ENCODE measurements around the gene FSTL4. TPM values are rescaled to one million over a fixed set of nuclear protein-coding genes. Genes with fewer than 3 reads are reported as not detected.
"Not testable (repeated sequence)": the region's sequence is repeated elsewhere in the genome, so short reads cannot be mapped to it uniquely, and the experiment has no call there.

The FSTL4 gene
- total and polyA plus RNA-seq, 4 donors = 0.02 to 0.18 TPM; not detected in 2

- WGBS = 87% methylated on average over 7 of the region's 7 CpGs
- no peak for DNase-seq (ENCODE audit: low spot score)
- Histone ChIP-seq H3K36me3 (ENCODE audit: control insufficient read depth in 4 of 4, insufficient read depth in 3 of 4, low read depth in 1 of 4, low read length in 3 of 4) (no peaks in the 10 kb centered on the region), H3K9me3 (ENCODE audit: control insufficient read depth in 4 of 4, low read length in 3 of 4) (no peaks in the 10 kb centered on the region), H3K9ac (ENCODE audit: low read depth in 1 of 2, low read length in 2 of 2) (no peak overlapping the region), H3K27ac (ENCODE audit: low read depth in 1 of 2, low read length in 2 of 2) (no peak overlapping the region), H3K4me3 (ENCODE audit: low read depth in 1 of 3, low read length in 3 of 3) (no peak overlapping the region), H3K27me3 (ENCODE audit: control insufficient read depth in 4 of 4, insufficient read depth in 4 of 4, low read length in 3 of 4) (no peaks in the 10 kb centered on the region), H3K4me1 (ENCODE audit: control insufficient read depth in 4 of 4, insufficient read depth in 4 of 4, low read length in 3 of 4) (no peaks in the 10 kb centered on the region)
- TF ChIP-seq ATF3 (IDR thresholded peaks at IDR 0.05) = no peak
- TF ChIP-seq FOXA2 (IDR thresholded peaks at IDR 0.05) = no peak
- TF ChIP-seq ZBTB33 (IDR thresholded peaks at IDR 0.05) = no peak
- no peak for TF ChIP-seq CTCF (IDR thresholded peaks at IDR 0.05; ENCODE audit: low read depth, low read length, missing input control)
- no peak for TF ChIP-seq HNF4G (IDR thresholded peaks at IDR 0.05)
- no peak for TF ChIP-seq RAD21 (IDR thresholded peaks at IDR 0.05)
- TF ChIP-seq MAX (IDR thresholded peaks at IDR 0.05) = no peak
- TF ChIP-seq TAF1 (conservative IDR thresholded peaks at IDR 0.05) = no peak
Measured at GRCh38 chr5:133538718-133539117, 73.6 kb downstream of the FSTL4 start.

- not testable (repeated sequence) for H3K9me3 ChIP-seq (ENCODE audit: control insufficient read depth in 4 of 4, low read length in 3 of 4); DNase-seq (ENCODE audit: low spot score); H3K27ac ChIP-seq (ENCODE audit: low read depth in 1 of 2, low read length in 2 of 2); H3K4me1 ChIP-seq (ENCODE audit: control insufficient read depth in 4 of 4, insufficient read depth in 4 of 4, low read length in 3 of 4); H3K4me3 ChIP-seq (ENCODE audit: low read depth in 1 of 3, low read length in 3 of 3); H3K9ac ChIP-seq (ENCODE audit: low read depth in 1 of 2, low read length in 2 of 2); H3K36me3 ChIP-seq (ENCODE audit: control insufficient read depth in 4 of 4, insufficient read depth in 3 of 4, low read depth in 1 of 4, low read length in 3 of 4); H3K27me3 ChIP-seq (ENCODE audit: control insufficient read depth in 4 of 4, insufficient read depth in 4 of 4, low read length in 3 of 4)
- WGBS = 87% methylated on average over 13 of the region's 13 CpGs
Measured at GRCh38 chr5:133535241-133535929, 77.0 kb downstream of the FSTL4 start.

GRCh38 chr5:133534566-133534965 lies 77.8 kb downstream of the FSTL4 start:
- no peak for TF ChIP-seq ZBTB33 (IDR thresholded peaks at IDR 0.05)
- WGBS = 95% methylated on average over 2 of the region's 2 CpGs

More at GRCh38 chr5:133534566-133534965, 77.8 kb downstream of the FSTL4 start:
- H3K27me3 ChIP-seq (ENCODE audit: control insufficient read depth in 4 of 4, insufficient read depth in 4 of 4, low read length in 3 of 4) = peaks cover 0 to 2% (median 0%) of the 10 kb centered on the region in 4 donors
- H3K9me3 ChIP-seq (ENCODE audit: control insufficient read depth in 4 of 4, low read length in 3 of 4) = no peaks in the 10 kb centered on the region
- no peak overlapping the region for H3K27ac ChIP-seq (ENCODE audit: low read depth in 1 of 2, low read length in 2 of 2)
- H3K36me3 ChIP-seq (ENCODE audit: control insufficient read depth in 4 of 4, insufficient read depth in 3 of 4, low read depth in 1 of 4, low read length in 3 of 4) = no peaks in the 10 kb centered on the region
- no peak overlapping the region for H3K9ac ChIP-seq (ENCODE audit: low read depth in 1 of 2, low read length in 2 of 2)
- H3K4me3 ChIP-seq (ENCODE audit: low read depth in 1 of 3, low read length in 3 of 3) = no peak overlapping the region
- H3K4me1 ChIP-seq (ENCODE audit: control insufficient read depth in 4 of 4, insufficient read depth in 4 of 4, low read length in 3 of 4) = no peaks in the 10 kb centered on the region
- DNase-seq (ENCODE audit: low spot score) = no peak

Measured in liver (tissue), 9 donors.